ENCODE measurements around the gene NANOGP8. TPM values are rescaled to one million over a fixed set of nuclear protein-coding genes. Genes with fewer than 3 reads are reported as not detected.
"Not testable (repeated sequence)": the region's sequence is repeated elsewhere in the genome, so short reads cannot be mapped to it uniquely, and the experiment has no call there.

NANOGP8 gene
- total RNA-seq, 1 donor from 2014 or later = not detected

DNA sequence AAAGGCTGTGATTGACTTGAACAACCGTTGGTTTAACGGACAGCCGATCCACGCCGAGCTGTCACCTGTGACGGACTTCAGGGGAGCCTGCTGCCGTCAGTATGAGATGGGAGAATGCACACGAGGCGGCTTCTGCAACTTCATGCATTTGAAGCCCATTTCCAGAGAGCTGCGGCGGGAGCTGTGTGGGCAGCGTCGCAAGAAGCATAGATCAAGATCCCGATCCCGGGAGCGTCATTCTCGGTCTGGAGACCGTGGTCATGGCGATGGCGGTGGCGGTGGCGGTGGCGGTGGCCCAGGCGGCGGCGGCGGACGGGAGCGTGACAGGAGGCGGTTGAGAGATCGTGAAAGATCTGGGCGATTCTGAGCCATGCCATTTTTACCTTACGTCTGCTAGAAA, 7.8 kb upstream of the NANOGP8 start:
- no peak for DNase-seq

DNA sequence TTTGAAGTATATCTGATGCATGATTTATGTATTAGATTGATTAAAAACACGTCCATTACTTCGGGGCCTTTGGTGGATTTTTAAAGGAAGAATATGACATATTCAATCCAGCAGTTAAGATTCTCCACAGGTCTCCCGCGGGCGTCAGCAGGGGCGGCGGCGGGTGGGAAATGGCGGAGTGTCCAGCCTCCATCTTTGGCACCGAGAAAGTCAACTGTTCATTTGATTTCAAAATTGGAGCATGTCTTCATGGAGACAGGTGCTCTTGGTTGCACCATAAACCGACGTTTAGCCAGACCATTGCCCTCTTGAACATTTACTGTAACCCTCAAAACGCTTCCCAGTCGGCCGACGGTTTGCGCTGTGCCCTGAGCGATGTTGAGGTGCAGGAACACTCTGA, 7.2 kb upstream of the NANOGP8 start:
- no peak for DNase-seq

- no peak for DNase-seq
These were observed 5.2 kb upstream of the NANOGP8 start for GRCh38 chr15:35090104-35090807.

- DNase-seq = no peak
These were observed 4.5 kb upstream of the NANOGP8 start for GRCh38 chr15:35089551-35089950.

GRCh38 chr15:35088329-35088728, 3.2 kb upstream of the NANOGP8 start:
- no peak for DNase-seq

DNA sequence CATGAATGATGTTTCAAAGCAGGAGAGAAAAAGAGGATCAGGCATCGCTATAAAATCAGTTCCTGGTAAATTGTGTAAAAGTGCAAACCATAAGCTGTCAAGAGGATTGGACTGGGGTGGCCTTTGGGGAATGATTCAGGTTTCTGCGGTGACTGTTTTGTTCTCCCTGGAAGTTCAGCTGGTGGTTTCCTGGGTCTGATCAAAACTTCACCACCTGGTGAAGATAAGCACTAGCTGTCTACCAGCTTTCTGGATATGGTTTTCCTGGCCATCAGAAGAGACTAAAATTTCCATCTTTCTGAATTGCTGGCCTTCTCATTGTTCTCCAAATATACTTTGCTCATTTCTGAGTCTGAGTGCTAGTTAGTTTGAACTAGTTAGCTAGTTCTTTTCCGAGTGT, 2.7 kb upstream of the NANOGP8 start:
- no peak for DNase-seq

- not testable (repeated sequence) for DNase-seq
These were observed 2.4 kb downstream of the NANOGP8 start for GRCh38 chr15:35082371-35083348.

DNA sequence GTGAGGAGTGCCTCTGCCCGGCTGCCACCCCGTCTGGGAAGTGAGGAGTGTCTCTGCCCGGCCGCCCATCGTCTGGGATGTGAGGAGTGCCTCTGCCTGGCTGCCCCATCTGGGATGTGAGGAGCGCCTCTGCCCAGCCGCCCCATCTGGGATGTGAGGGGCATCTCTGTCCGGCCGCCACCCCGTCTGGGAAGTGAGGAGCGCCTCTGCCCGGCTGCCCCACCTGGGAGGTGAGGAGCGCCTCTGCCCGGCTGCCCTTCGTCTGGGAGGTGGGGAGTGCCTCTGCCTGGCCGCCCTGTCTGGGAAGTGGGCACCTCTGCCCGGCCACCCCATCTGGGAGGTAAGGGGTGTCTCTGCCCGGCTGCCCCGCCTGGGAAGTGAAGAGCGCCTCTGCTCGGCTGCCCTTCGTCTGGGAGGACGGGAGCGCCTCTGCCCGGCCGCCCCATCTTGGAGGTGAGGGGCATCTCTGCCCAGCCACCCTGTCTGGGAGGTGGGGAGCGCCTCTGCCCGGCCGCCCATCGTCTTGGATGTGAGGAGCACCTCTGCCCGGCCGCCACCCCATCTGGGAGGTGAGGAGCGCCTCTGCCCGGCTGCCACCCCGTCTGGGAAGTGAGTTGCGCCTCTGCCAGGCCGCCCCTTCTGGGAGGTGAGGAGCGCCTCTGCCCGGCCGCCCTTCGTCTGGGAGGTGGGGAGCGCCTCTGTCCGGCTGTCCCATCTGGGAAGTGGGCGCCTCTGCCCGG, 3.3 kb downstream of the NANOGP8 start:
- not testable (repeated sequence) for DNase-seq

GRCh38 chr15:35080226-35080625, 4.9 kb downstream of the NANOGP8 start:
- DNase-seq = no peak

- peak; percentile 8 for DNase-seq
These were observed 6.7 kb downstream of the NANOGP8 start for GRCh38 chr15:35078221-35078915.

- no peak for DNase-seq
These were observed 14.0 kb downstream of the NANOGP8 start for GRCh38 chr15:35071106-35071505.

DNA sequence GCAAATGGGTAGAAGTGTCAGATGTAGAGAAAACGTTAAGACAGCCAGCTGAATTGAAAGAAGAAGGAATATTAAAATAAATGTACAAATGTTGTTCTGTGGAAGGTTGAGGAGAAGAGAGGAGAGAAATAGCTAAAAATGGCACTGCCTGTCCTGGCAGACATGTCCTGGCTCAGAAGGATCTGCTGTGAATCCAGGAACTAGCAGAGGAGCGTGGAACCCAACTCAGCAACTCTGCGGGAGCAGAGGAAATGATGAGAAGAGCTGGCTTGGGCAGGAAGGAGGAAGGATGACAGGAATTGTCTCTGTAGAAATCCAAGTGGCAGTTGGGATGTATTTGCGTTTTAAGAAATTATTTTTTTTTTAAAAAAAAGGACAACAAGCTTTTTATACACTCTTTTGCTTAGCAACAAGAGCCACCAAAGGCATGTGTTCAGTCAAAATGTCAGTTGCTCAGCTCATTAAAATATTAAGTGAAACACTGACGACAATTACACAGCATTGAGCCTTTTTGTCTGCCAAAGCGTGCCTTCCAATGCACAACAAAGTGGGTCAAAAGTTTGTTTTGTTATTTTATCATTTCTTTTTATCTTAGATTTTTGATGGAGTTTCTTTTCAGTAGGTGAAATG, 16.1 kb downstream of the NANOGP8 start:
- no peak for DNase-seq

DNA sequence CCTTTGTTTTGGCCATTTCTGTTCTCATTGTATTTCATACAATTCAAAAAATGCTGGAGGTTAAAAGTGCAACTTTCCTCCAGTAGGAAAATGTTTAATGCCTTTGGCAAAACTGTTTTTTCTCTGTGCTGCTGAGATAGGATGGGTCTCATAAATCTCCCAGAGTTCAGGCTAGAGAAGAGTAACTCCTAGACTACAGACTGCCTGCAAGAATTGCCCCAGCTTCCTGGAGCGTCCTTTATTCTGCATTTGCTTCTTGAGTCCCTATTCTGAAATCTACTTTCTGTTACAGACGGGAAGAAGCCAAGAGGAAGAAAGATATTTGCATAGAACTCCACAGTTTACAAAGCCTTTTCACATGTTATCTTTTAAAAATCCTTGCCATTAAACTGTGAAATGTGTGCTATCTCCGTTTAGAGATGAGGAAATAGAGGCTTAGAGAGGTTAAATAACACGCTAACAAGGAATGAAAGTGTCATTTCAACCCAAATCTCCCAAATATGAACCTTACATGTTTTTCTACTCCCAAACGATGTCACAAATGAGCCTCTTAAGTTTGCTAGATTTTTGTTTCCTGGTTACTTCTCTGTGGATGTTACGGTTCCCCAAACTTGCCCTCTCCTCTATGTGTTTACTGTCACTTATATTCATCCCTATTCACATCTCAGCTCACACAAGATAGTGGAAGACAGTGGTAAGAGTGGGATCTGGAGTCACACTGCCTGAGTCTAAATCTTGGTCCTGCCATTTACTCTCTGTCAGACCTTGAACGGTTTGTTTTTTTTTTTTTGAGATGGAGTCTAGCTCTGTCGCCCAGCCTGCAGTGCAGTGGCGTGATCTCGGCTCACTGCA, 17.4 kb downstream of the NANOGP8 start:
- DNase-seq = no peak

GRCh38 chr15:35066094-35066493, 19.0 kb downstream of the NANOGP8 start:
- no peak for DNase-seq

DNA sequence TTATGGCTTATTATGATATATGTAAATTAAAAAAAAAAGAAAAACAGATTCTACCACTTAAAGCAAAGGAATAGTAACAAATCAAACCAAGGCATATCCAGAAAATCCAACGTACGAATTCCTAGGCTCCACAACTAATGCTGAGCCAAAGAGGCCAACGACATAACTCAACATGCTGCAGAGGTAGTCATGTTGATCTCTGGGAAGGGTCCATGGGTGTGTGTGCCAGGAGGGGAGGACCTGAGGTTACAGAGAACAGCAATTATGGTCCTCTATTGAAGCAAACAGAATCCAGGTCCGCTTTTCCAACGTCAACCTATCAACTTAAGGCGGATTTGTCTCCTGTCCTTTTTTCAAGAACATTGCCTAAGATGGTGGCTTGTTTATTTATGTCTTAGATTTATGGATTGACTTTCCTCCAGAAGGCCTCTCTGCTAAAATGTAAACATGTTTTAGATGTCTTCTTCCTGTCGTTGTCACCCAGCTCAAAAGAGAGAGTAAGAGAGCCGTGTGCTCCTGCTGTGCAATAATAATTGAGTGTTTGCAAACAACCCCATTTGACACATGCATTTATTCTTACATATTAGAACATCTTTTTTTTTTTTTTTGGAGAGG, 20.4 kb downstream of the NANOGP8 start:
- DNase-seq = no peak

GRCh38 chr15:35062738-35063099, 22.4 kb downstream of the NANOGP8 start:
- no peak for DNase-seq

- no peak for DNase-seq
These were observed 23.0 kb downstream of the NANOGP8 start for GRCh38 chr15:35061825-35062737.

DNA sequence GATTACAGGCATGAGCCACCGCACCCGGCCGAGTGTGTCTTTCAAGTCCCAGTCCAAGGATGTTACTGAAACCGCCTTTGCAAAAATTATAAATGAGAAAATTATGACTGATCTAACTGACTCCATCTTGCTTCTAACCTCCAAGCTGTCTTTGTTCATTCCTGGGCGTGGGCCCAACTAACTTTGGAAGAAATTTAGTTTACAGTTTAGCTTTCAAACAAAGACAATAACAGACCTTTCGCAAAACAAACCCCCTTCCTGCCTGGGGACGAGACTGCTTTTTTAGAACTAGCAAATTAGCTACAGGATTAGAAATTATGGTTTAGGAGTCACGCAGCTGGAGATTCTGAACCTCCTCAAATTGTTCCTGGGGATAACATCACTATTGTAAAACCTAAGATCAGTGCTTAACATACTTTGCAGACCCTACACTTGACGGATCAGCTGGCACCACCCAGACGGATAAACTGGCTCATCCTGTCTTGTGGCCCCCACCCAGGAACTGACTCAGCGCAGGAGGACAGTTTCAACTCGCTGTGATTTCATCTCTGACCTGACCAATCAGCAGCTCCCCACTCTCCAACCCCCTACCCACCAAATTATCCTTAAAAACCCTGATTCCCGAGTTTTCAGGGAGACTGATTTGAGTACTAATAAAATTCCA, 23.8 kb downstream of the NANOGP8 start:
- no peak for DNase-seq

- DNase-seq = no peak
These were observed 24.5 kb downstream of the NANOGP8 start for GRCh38 chr15:35060591-35060990.
